Activated CD8-positive, alpha-beta memory T cell treated with anti-CD3 and anti-CD28 coated beads for 48 hours (primary cell): ENCODE measurements around the gene PKD2L2.
"Not testable (repeated sequence)": the region's sequence is repeated elsewhere in the genome, so short reads cannot be mapped to it uniquely, and the experiment has no call there.

Experiments used
- DNase-seq, 3 experiments: peaks; one replicate each; pipeline ENCODE4 v3.0.0-alpha.2; 2020; ENCODE audit warnings: low read depth in 2 of 3, low spot score in 2 of 3

PKD2L2 gene

GRCh38 chr5:137887831-137888230, 1.4 kb upstream of the PKD2L2 start:
- DNase-seq: no peak

- no peak for DNase-seq
Measured at GRCh38 chr5:137888466-137888862, 793 bp upstream of the PKD2L2 start.

- DNase-seq: no peak
Measured at GRCh38 chr5:137890845-137891244, 1.6 kb downstream of the PKD2L2 start.

- DNase-seq: no peak
Measured at GRCh38 chr5:137891849-137892248, 2.6 kb downstream of the PKD2L2 start.

- DNase-seq: no peak
Measured at GRCh38 chr5:137894586-137894985, 5.3 kb downstream of the PKD2L2 start.

- DNase-seq: no peak
Measured at GRCh38 chr5:137896560-137896959, 7.3 kb downstream of the PKD2L2 start.

GRCh38 chr5:137899493-137899892, 10.2 kb downstream of the PKD2L2 start:
- DNase-seq: no peak

- no peak for DNase-seq
Measured at GRCh38 chr5:137901011-137901817, 12.0 kb downstream of the PKD2L2 start.

- no peak for DNase-seq
Measured at GRCh38 chr5:137902408-137903133, 13.3 kb downstream of the PKD2L2 start.

- no peak for DNase-seq
Measured at GRCh38 chr5:137914758-137915157, 25.5 kb downstream of the PKD2L2 start.

GRCh38 chr5:137916923-137917322, 27.7 kb downstream of the PKD2L2 start:
- no peak for DNase-seq

- DNase-seq: no peak
Measured at GRCh38 chr5:137921931-137922330, 32.7 kb downstream of the PKD2L2 start.

GRCh38 chr5:137923856-137924255, 34.6 kb downstream of the PKD2L2 start:
- no peak for DNase-seq

- DNase-seq: no peak
Measured at GRCh38 chr5:137932800-137933199, 43.5 kb downstream of the PKD2L2 start.

GRCh38 chr5:137933491-137933911, 44.2 kb downstream of the PKD2L2 start:
- DNase-seq: no peak

- DNase-seq: no peak
Measured at GRCh38 chr5:137935190-137935589, 45.9 kb downstream of the PKD2L2 start.

- no peak for DNase-seq
Measured at GRCh38 chr5:137935694-137936093, 46.4 kb downstream of the PKD2L2 start.

- DNase-seq: no peak
Measured at GRCh38 chr5:137937994-137938750, 48.9 kb downstream of the PKD2L2 start.

- no peak for DNase-seq
Measured at GRCh38 chr5:137938751-137939143, 49.5 kb downstream of the PKD2L2 start.

GRCh38 chr5:137939331-137939730, 50.1 kb downstream of the PKD2L2 start:
- no peak for DNase-seq

GRCh38 chr5:137944280-137944679, 55.0 kb downstream of the PKD2L2 start:
- not testable (repeated sequence) for DNase-seq

- no peak for DNase-seq
Measured at GRCh38 chr5:137945825-137946224, 56.6 kb downstream of the PKD2L2 start.
